Middle frontal gyrus (tissue), 1 donor: Measurements from ENCODE around the gene BTG3.

ENCODE experiments used
- DNase-seq: peaks from one replicate; pipeline ENCODE4 v3.0.0-alpha.2; 2015; ENCODE audit warnings: low spot score; ENCODE audit errors: extremely low spot score

The BTG3 gene

GRCh38 chr21:17612565-17613241, at the start of gene BTG3:
Gene BTG3 (minus strand): TSS chr21:17612901. CDS start chr21:17609144, 3,757 bp downstream.
- peak; percentile 54 for DNase-seq

GRCh38 chr21:17660862-17661261, 48.2 kb upstream of the BTG3 start:
- DNase-seq, result peak; percentile 8

GRCh38 chr21:17660452-17660851, 47.8 kb upstream of the BTG3 start:
- DNase-seq, result no peak

- DNase-seq, result no peak
These were observed 46.2 kb upstream of the BTG3 start for GRCh38 chr21:17658931-17659330.

GRCh38 chr21:17651526-17651925, 38.8 kb upstream of the BTG3 start:
- DNase-seq, result no peak

GRCh38 chr21:17650292-17650691, 37.6 kb upstream of the BTG3 start:
- no peak for DNase-seq

GRCh38 chr21:17646790-17647189, 34.1 kb upstream of the BTG3 start:
- DNase-seq, result no peak

- DNase-seq, result no peak
These were observed 31.5 kb upstream of the BTG3 start for GRCh38 chr21:17644186-17644585.

- DNase-seq, result no peak
These were observed 28.1 kb upstream of the BTG3 start for GRCh38 chr21:17640821-17641220.

- DNase-seq, result no peak
These were observed 24.0 kb upstream of the BTG3 start for GRCh38 chr21:17636711-17637110.

GRCh38 chr21:17631195-17631594, 18.5 kb upstream of the BTG3 start:
- no peak for DNase-seq

GRCh38 chr21:17622018-17622417, 9.3 kb upstream of the BTG3 start:
- DNase-seq, result no peak

- no peak for DNase-seq
These were observed 4.1 kb upstream of the BTG3 start for GRCh38 chr21:17616831-17617230.

GRCh38 chr21:17613242-17613676, 558 bp upstream of the BTG3 start:
- no peak for DNase-seq

- DNase-seq, result no peak
These were observed 607 bp downstream of the BTG3 start for GRCh38 chr21:17612023-17612564.

GRCh38 chr21:17611414-17612022, 1.2 kb downstream of the BTG3 start:
- peak; percentile 21 for DNase-seq

- no peak for DNase-seq
These were observed 1.8 kb downstream of the BTG3 start for GRCh38 chr21:17610911-17611310.

- no peak for DNase-seq
These were observed 3.0 kb downstream of the BTG3 start for GRCh38 chr21:17609681-17610080.

GRCh38 chr21:17607684-17608083, 5.0 kb downstream of the BTG3 start:
- DNase-seq, result no peak

- no peak for DNase-seq
These were observed 9.8 kb downstream of the BTG3 start for GRCh38 chr21:17602874-17603273.

- no peak for DNase-seq
These were observed 14.3 kb downstream of the BTG3 start for GRCh38 chr21:17598437-17598836.

- no peak for DNase-seq
These were observed 15.0 kb downstream of the BTG3 start for GRCh38 chr21:17597680-17598079.

GRCh38 chr21:17590430-17590829, 22.3 kb downstream of the BTG3 start:
- no peak for DNase-seq
